ENCODE results near the gene CXADR.
A peak's percentile ranks its signal among the peaks of the same experiment; 100 is the strongest.
"Not testable (repeated sequence)": the region's sequence is repeated elsewhere in the genome, so short reads cannot be mapped to it uniquely, and the experiment has no call there.

Gene CXADR

GRCh38 chr21:17512253-17513213, at the start of gene CXADR:
CXADR (plus strand) TSS chr21:17513043; CDS start chr21:17513130, 87 bp downstream.
- peak; percentile 91 for DNase-seq

GRCh38 chr21:17466166-17466565, 46.7 kb upstream of the CXADR start:
- DNase-seq = no peak

GRCh38 chr21:17467392-17467791, 45.5 kb upstream of the CXADR start:
- no peak for DNase-seq

- DNase-seq = no peak
Measured at GRCh38 chr21:17467829-17468228, 45.0 kb upstream of the CXADR start.

- no peak for DNase-seq
Measured at GRCh38 chr21:17468698-17469097, 44.1 kb upstream of the CXADR start.

GRCh38 chr21:17469727-17470126, 43.1 kb upstream of the CXADR start:
- DNase-seq = no peak

- DNase-seq = no peak
Measured at GRCh38 chr21:17472182-17472581, 40.7 kb upstream of the CXADR start.

GRCh38 chr21:17472592-17473271, 40.1 kb upstream of the CXADR start:
- no peak for DNase-seq

GRCh38 chr21:17476006-17476405, 36.8 kb upstream of the CXADR start:
- no peak for DNase-seq

GRCh38 chr21:17478156-17478555, 34.7 kb upstream of the CXADR start:
- not testable (repeated sequence) for DNase-seq

- no peak for DNase-seq
Measured at GRCh38 chr21:17479606-17480005, 33.2 kb upstream of the CXADR start.

- no peak for DNase-seq
Measured at GRCh38 chr21:17482928-17483327, 29.9 kb upstream of the CXADR start.

- DNase-seq = no peak
Measured at GRCh38 chr21:17488620-17489019, 24.2 kb upstream of the CXADR start.

GRCh38 chr21:17489565-17489964, 23.3 kb upstream of the CXADR start:
- not testable (repeated sequence) for DNase-seq

- DNase-seq = no peak
Measured at GRCh38 chr21:17491716-17492414, 21.0 kb upstream of the CXADR start.

- DNase-seq = no peak
Measured at GRCh38 chr21:17492415-17493168, 20.3 kb upstream of the CXADR start.

- no peak for DNase-seq
Measured at GRCh38 chr21:17494051-17494450, 18.8 kb upstream of the CXADR start.

- DNase-seq = no peak
Measured at GRCh38 chr21:17495680-17496079, 17.2 kb upstream of the CXADR start.

GRCh38 chr21:17497316-17497715, 15.5 kb upstream of the CXADR start:
- no peak for DNase-seq

GRCh38 chr21:17498586-17498985, 14.3 kb upstream of the CXADR start:
- no peak for DNase-seq

GRCh38 chr21:17501107-17502006, 11.5 kb upstream of the CXADR start:
- no peak for DNase-seq

GRCh38 chr21:17502985-17503384, 9.9 kb upstream of the CXADR start:
- not testable (repeated sequence) for DNase-seq

All from NCI-H1105 treated with DMSO at 0.1 percent for 48 hours (cell line).